Ectodermal cell (in vitro differentiated cells): ENCODE data around the gene IL19.

Experiments used
- H3K27ac ChIP-seq: 2 replicates; pipeline ENCODE4 v1.7.0; 2013; ENCODE audit warnings: mild to moderate bottlenecking, low read depth, low read length; ENCODE audit not compliant: insufficient read depth, poor library complexity, severe bottlenecking
- H3K27me3 ChIP-seq: 2 replicates; pipeline ENCODE4 v1.7.0; 2013; ENCODE audit warnings: mild to moderate bottlenecking, low read length; ENCODE audit not compliant: insufficient read depth, control insufficient read depth, poor library complexity, severe bottlenecking
- H3K36me3 ChIP-seq: one replicate; pipeline ENCODE4 v1.7.0; 2013; ENCODE audit warnings: low read length; ENCODE audit not compliant: control insufficient read depth, insufficient read depth
- H3K4me1 ChIP-seq: one replicate; pipeline ENCODE4 v1.7.0; 2013; ENCODE audit warnings: low read length; ENCODE audit not compliant: control insufficient read depth, insufficient read depth
- H3K4me3 ChIP-seq: 2 replicates; pipeline ENCODE4 v1.7.0; 2013; ENCODE audit warnings: low read depth, low read length, control low read depth; ENCODE audit not compliant: insufficient read depth
- H3K9me3 ChIP-seq: 2 replicates; pipeline ENCODE4 v1.7.0; 2013; ENCODE audit warnings: mild to moderate bottlenecking, low read length, moderate library complexity; ENCODE audit not compliant: control insufficient read depth
- WGBS, 2 experiments: methylation state at CpG; one replicate each; pipeline ENCODE4 v1.1.7; 2013; ENCODE audit warnings: missing lambda C conversion rate in 2 of 2; 5-methylcytosine and 5-hydroxymethylcytosine counted together

IL19 gene

GRCh38 chr1:206729507-206729906, 41.1 kb upstream of the IL19 start:
- H3K4me1 ChIP-seq: no peaks in the 10 kb centered on the region
- no peak overlapping the region for H3K4me3 ChIP-seq
- no peak overlapping the region for H3K27ac ChIP-seq
- H3K9me3 ChIP-seq: no peaks in the 10 kb centered on the region
- no peaks in the 10 kb centered on the region for H3K27me3 ChIP-seq
- WGBS, 2 experiments: 92 to 99% methylated on average over 3 of the region's 3 CpGs
- peaks cover 23% of the 10 kb centered on the region for H3K36me3 ChIP-seq

- H3K27me3 ChIP-seq: no peaks in the 10 kb centered on the region
- H3K9me3 ChIP-seq: no peaks in the 10 kb centered on the region
- peaks cover 27% of the 10 kb centered on the region for H3K36me3 ChIP-seq
- H3K4me1 ChIP-seq: peaks cover 2% of the 10 kb centered on the region
- H3K4me3 ChIP-seq: no peak overlapping the region
- WGBS, 2 experiments: 94 to 99% methylated on average over 11 of the region's 11 CpGs
- no peak overlapping the region for H3K27ac ChIP-seq
Measured at GRCh38 chr1:206732508-206732907, 38.1 kb upstream of the IL19 start.

- H3K4me1 ChIP-seq: peaks cover 7% of the 10 kb centered on the region
- no peak overlapping the region for H3K4me3 ChIP-seq
- H3K36me3 ChIP-seq: peaks cover 27% of the 10 kb centered on the region
- H3K27me3 ChIP-seq: no peaks in the 10 kb centered on the region
- 94 to 95% methylated on average over 11 of the region's 11 CpGs for WGBS, 2 experiments
- no peak overlapping the region for H3K27ac ChIP-seq
- no peaks in the 10 kb centered on the region for H3K9me3 ChIP-seq
Measured at GRCh38 chr1:206732992-206733391, 37.6 kb upstream of the IL19 start.

DNA sequence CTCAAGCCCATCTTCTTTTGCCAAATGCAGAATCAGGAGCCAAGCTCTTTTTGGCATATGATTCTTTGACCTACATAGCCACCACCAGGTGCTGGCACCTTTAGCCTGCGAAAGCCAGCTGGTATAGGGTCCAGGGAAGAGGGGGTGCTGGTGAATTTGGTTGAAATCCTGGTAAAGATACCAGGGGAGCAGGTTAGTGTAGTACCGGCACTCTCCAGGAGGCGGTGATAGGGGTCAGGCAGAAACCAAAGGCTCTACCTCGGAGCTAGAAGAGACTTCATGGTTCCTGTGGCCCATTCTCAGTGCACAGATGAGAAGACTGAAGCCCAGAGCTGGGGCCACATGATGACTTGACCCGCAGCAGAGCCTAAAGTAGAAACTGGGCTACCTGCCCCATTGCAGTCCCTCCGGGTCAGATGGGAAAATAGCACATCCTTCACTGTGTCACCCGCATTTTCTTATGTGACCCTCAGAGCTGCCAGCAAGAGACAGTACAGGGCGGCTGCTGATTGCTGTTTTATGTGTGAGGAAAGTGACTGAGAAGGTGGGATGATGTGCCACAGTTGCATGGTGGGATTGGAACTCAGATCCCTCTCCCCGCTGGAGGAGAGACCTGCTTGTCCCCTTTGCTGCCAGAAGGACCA, 36.0 kb upstream of the IL19 start:
- peaks cover 23% of the 10 kb centered on the region for H3K36me3 ChIP-seq

DNA sequence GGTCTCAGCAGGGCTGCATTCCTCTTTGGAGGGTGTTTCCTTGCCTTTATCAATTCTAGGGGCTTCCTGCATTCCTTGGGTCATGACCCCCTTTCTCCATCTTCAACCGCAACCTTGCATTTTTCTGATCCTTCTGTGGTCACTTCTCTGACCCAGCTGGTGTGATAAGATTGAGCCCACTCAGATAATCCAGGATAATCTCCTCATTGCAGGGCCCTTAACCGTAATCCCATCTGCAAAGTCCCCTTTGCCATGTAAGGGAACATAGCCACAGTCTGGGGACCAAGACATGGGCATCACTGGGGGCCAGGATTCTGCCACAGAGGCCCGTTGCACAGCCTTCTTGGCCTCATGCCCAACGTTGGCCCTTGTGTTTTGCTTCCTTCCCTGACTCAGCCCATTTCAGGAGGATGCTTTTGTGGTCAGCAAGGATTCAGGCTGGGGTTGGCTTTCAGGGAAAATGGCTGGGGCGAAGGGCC, 35.0 kb upstream of the IL19 start:
- peaks cover 14% of the 10 kb centered on the region for H3K36me3 ChIP-seq

More for the DNA sequence above, 36.0 kb upstream of the IL19 start:
- H3K4me1 ChIP-seq: peaks cover 17% of the 10 kb centered on the region
- WGBS, 2 experiments: 70 to 74% methylated on average over 9 of the region's 9 CpGs
- no peak overlapping the region for H3K27ac ChIP-seq
- H3K4me3 ChIP-seq: no peak overlapping the region
- H3K27me3 ChIP-seq: no peaks in the 10 kb centered on the region
- H3K9me3 ChIP-seq: no peaks in the 10 kb centered on the region

GRCh38 chr1:206736878-206737728, 33.5 kb upstream of the IL19 start:
- 93 to 95% methylated on average over 14 of the region's 14 CpGs for WGBS, 2 experiments
- no peaks in the 10 kb centered on the region for H3K9me3 ChIP-seq
- peaks cover 10% of the 10 kb centered on the region for H3K36me3 ChIP-seq
- no peaks in the 10 kb centered on the region for H3K27me3 ChIP-seq
- H3K4me3 ChIP-seq: no peak overlapping the region
- peaks cover 17% of the 10 kb centered on the region for H3K4me1 ChIP-seq
- no peak overlapping the region for H3K27ac ChIP-seq

More for the DNA sequence above, 35.0 kb upstream of the IL19 start:
- 75% methylated on average over 5 of the region's 5 CpGs for WGBS, 2 experiments
- Histone ChIP-seq H3K4me1 (peaks cover 17% of the 10 kb centered on the region), H3K27ac (no peak overlapping the region), H3K27me3 (no peaks in the 10 kb centered on the region), H3K4me3 (no peak overlapping the region), H3K9me3 (no peaks in the 10 kb centered on the region)

GRCh38 chr1:206737729-206738201, 32.8 kb upstream of the IL19 start:
- Histone ChIP-seq H3K4me3 (no peak overlapping the region), H3K36me3 (peaks cover 8% of the 10 kb centered on the region), H3K27ac (no peak overlapping the region), H3K4me1 (peaks cover 19% of the 10 kb centered on the region), H3K27me3 (no peaks in the 10 kb centered on the region), H3K9me3 (no peaks in the 10 kb centered on the region)
- WGBS, 2 experiments: 89 to 91% methylated on average over 3 of the region's 3 CpGs

GRCh38 chr1:206738370-206739366, 31.9 kb upstream of the IL19 start:
- WGBS, 2 experiments: 18 to 50% methylated on average over 2 to 3 of the region's 3 CpGs
- no peaks in the 10 kb centered on the region for H3K9me3 ChIP-seq
- peaks cover 19% of the 10 kb centered on the region for H3K4me1 ChIP-seq
- no peak overlapping the region for H3K27ac ChIP-seq
- peaks cover 4% of the 10 kb centered on the region for H3K36me3 ChIP-seq
- H3K4me3 ChIP-seq: no peak overlapping the region
- H3K27me3 ChIP-seq: no peaks in the 10 kb centered on the region

DNA sequence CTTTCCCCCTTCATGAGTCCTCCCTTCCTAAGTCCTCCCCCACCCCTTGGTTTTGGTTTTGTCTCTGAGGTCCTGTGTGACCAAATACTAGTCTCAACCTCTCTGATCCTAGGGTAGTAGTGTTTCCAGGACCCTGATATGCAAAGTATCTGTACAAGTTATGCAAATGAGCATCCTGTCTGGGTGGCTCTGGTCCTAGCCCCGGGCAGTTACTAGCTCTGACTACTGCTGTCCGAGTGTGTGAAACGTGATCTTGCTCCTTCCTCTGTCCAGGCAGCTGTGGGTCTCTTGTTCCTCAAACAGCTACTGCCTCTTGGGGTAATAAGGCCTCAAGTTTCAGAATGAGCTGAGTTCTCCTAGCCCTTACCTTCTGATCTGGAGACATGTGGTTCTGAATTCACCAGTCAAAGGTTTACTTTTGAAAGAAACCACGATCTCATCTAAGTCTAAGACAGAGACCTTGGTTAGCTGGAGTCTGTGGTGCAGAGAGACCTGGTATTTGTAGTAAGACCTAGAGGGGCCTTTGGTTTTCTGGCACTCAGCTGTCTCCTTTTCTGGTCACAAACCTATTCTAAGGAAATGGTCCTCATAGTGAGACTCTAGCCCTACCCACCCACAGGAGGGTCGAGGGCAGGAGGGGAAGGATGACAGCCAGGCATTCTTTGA, 31.0 kb upstream of the IL19 start:
- H3K4me1 ChIP-seq: peaks cover 19% of the 10 kb centered on the region
- no peak overlapping the region for H3K27ac ChIP-seq
- no peaks in the 10 kb centered on the region for H3K9me3 ChIP-seq
- WGBS, 2 experiments: 69 to 71% methylated on average over 5 of the region's 5 CpGs
- H3K4me3 ChIP-seq: no peak overlapping the region
- H3K36me3 ChIP-seq: peaks cover 4% of the 10 kb centered on the region
- H3K27me3 ChIP-seq: no peaks in the 10 kb centered on the region
